NT2/D1 (cell line): ENCODE data around the gene MYL9.

ENCODE experiments used
- SUZ12 ChIP-seq: IDR thresholded peaks from 2 replicates; pipeline ENCODE4 v1.6.1; 2011; ENCODE audit not compliant: insufficient read length, insufficient read depth; ENCODE audit errors: extremely low read depth
- YY1 ChIP-seq: IDR thresholded peaks from 2 replicates; pipeline ENCODE4 v1.6.1; 2011; ENCODE audit not compliant: insufficient read length, insufficient read depth
- ZNF274 ChIP-seq: IDR thresholded peaks from 2 replicates; pipeline ENCODE4 v1.6.1; 2011; ENCODE audit warnings: mild to moderate bottlenecking, low read depth, low read length

DNA sequence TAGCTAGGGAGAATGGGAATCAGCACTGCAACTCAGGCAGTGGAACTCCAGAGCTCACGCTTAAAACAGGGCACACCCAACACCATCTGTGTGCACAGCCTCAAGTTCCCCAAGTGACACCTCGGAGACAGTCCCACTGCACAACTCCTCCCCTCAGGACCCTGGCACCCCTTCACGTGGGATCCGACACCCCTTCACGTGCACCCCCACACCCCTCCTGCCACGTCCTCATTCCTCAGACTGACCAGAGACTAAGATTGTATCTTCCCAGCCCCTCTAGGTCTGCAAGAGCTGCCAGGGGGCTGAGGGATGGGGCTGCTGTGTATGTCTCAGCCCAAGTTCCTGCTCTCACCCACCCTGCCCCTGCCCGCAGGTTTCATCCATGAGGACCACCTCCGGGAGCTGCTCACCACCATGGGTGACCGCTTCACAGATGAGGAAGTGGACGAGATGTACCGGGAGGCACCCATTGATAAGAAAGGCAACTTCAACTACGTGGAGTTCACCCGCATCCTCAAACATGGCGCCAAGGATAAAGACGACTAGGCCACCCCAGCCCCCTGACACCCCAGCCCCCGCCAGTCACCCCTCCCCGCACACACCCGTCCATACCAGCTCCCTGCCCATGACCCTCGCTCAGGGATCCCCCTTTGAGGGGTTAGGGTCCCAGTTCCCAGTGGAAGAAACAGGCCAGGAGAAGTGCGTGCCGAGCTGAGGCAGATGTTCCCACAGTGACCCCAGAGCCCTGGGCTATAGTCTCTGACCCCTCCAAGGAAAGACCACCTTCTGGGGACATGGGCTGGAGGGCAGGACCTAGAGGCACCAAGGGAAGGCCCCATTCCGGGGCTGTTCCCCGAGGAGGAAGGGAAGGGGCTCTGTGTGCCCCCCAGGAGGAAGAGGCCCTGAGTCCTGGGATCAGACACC is 7.6 kb downstream of the MYL9 start:
- TF ChIP-seq ZNF274 (no peak), SUZ12 (no peak), YY1 (no peak)
